ENCODE measurements around the gene RAD21L1.

RAD21L1 gene

DNA sequence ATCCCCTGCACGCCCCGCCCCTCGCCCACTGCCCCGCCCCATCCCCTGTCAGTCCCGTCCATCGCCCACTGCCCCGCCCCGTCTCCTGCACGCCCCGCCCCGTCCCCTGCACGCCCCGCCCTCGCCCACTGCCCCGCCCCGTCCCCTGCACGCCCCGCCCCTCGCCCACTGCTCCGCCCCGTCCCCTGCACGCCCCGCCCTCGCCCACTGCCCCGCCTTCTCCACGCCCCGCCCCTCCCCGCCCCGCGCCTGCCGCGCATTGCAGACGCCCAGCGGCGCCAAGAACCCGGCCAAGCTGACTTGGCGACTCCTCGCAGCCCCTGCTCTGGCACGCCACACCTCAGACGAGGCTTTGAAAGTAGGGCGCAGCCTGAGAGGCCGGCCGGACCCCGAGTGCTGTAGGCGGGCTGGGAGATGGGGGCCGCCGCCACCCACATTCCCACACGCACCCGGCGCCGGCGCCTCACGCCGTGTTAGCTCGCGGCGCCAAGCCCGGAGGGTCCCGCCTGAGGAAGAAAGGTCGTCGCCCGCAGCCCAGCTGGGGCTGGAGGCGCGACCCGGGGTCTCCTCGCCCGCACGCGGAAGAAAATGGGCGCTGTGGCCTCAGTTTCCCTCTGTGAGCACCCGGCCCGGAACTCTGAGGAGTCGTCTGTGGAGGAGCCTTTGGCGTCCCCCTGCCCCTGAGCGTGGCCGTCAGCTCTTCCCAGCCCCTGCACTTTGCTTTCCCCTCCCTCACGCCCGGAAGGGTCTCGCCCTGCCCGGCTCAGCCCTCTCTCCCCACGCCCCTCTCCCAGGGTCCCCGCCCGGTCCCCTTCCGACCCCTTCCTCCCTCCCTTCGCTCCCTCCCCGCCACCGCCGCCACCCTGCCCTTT is at the start of gene RAD21L1:
RAD21L1 (plus strand) TSS at position 262 of the 872 bp plus-strand sequence. CDS start 2,410 bp downstream, outside the sequence.
- no peak for DNase-seq

GRCh38 chr20:1177680-1178079 is 48.2 kb upstream of the RAD21L1 start:
- DNase-seq, result peak; percentile 3

DNA sequence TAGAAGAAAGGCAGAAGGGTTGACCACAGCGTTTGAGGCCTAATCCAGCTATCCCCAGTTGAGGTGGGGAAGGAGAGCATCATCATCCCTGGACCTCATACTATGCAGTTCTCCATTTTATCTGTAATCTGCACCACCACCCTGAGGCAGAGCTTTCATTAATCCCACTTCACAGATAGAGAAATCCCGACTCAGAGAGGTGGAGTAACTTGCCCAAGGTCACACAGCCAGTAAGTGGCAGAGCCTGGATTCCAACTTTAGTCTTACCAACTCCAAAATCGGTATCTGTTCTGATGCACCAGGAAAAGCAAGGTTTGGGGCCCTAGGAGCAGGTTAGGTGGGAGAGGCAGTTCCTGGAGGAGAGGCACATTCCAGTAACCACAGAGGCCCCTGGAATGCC is 47.7 kb upstream of the RAD21L1 start:
- no peak for DNase-seq

GRCh38 chr20:1178623-1179022 is 47.2 kb upstream of the RAD21L1 start:
- DNase-seq, result no peak

- DNase-seq, result no peak
Measured at GRCh38 chr20:1180949-1181348, 44.9 kb upstream of the RAD21L1 start.

GRCh38 chr20:1182106-1182505 is 43.7 kb upstream of the RAD21L1 start:
- no peak for DNase-seq

GRCh38 chr20:1183153-1183552 is 42.7 kb upstream of the RAD21L1 start:
- no peak for DNase-seq

- no peak for DNase-seq
Measured at GRCh38 chr20:1184260-1184637, 41.6 kb upstream of the RAD21L1 start.

DNA sequence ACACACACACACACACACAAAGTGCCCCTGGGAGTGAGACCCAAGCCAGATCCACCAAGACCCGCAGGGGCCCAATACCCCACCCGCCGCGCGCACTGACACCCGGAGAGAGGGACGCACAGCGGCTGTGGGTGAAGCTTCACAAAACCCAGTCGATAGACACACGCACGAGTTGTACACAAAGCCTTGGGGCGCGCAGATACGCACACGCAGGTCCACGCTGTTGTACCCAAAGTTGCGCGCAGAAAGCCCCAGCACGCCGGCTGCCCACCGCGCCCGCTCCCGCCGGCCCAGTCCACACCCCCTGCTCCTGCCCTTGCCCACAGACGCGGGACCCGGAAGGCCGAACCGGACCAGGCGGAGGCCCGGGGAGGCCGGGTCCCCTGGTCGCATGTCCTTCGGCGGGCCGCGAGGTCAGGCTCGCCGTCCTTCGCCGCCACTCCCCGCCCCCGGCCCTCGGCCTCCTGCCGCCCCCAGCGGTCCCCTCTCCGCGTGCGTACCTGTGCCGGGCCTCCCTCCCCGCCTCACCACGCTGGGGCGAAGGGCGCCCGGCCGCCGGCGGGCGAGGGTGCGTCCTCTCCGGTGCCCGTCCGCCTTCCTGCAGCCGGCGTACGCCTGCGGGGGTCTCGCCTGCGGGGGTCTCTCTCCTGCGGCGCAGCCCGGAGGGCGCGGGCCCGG is 41.1 kb upstream of the RAD21L1 start, which contains the start of gene TMEM74B:
TMEM74B (minus strand) TSS at position 344 of the 678 bp plus-strand sequence. CDS start 1,180 bp downstream, outside the sequence.
- no peak for DNase-seq

- DNase-seq, result no peak
Measured at GRCh38 chr20:1185316-1185741, 40.5 kb upstream of the RAD21L1 start.

DNA sequence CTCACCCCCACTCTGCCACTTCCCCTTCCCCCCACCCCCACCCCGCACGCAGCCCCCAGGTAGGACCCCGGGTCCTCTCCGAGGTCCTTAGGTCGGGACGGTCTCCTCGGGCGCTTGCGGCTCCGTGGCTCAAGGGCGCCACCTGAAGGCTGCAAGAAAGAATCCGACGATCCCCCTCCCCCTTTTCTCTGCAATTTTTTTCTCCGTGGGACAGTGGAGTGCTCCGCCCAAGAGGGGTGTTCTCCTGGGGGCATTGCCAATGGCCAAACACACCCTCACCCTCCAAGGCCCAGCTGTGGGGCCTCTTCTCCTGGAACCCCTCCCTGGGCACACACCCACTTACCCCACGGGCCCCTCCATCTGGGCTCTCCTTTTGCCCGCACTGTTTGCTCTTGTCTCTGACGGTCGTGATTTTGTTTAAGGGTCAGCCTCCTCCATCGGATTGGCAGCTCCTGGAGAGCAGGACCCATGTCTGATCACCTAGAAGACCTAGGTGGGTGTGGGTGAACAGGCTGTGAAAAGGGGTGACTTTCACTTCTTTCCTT is 40.0 kb upstream of the RAD21L1 start:
- peak; percentile 5 for DNase-seq

DNA sequence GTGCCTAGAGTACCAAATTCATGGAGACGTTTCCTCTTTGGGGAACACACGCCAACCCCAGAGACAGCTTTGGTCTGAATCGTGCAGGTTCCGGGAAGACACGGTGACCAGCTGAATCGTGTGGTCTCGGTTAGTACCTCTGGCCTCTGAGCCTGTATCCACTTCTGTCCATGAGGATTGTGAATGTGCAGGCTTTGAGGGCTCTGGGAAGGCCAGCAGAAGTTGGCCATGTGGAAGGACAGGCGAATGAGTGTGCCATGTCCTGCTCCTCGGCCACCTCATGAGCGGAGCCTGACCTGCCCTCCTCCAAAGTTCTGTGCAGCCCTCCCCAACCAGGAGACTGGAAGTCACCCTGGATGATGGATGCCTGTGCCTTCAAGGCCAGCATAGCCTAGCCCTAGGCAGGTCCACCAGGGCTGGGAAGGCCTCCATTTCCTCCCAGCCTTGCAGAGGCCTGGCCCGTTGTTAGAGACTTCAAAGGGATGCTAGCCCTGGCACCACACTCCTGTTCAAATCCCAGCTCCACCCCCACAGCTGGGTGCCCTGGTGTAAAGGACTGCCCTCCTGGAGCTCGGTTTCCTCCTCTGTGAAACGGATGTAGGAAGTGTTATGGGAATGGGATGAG is 39.4 kb upstream of the RAD21L1 start:
- no peak for DNase-seq

- DNase-seq, result no peak
Measured at GRCh38 chr20:1187605-1188171, 38.2 kb upstream of the RAD21L1 start.

DNA sequence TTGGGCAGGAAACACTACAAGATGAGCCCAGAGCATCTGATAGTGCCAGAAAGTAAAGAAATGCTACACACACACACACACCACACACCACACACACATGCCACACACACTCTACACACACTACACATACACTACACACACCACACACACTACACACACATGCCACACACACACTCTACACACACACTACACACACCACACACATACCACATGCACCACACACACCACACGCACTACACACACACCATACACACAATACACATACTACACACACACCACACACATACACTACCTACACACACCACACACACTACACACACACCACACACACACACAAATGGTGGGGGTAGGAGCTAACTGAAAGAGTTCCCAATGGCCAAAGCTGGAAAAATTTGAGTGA is 37.5 kb upstream of the RAD21L1 start:
- no peak for DNase-seq

- DNase-seq, result no peak
Measured at GRCh38 chr20:1189827-1190226, 36.0 kb upstream of the RAD21L1 start.

GRCh38 chr20:1190847-1191246 is 35.0 kb upstream of the RAD21L1 start:
- DNase-seq, result no peak

- DNase-seq, result no peak
Measured at GRCh38 chr20:1191299-1191698, 34.5 kb upstream of the RAD21L1 start.

DNA sequence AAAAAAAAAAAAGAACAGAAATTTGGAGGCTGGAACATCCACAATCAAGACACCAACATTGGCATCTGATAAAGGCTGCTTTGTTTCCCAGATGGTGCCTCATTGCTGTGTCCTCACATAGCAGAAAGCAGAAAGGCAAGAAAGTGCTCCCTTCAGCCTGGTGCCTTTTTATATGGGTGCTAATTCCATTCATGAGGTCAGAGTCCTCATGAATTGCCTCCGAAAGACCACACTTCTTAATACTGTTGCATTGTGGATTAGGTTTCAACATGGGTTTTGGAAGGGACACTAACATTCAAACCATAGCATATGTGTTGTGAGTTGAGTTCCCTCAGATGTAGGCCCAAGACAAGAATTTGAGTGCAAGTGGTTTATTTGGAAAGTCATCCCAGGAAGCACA is 30.6 kb upstream of the RAD21L1 start:
- DNase-seq, result no peak

GRCh38 chr20:1196634-1197033 is 29.2 kb upstream of the RAD21L1 start:
- no peak for DNase-seq

DNA sequence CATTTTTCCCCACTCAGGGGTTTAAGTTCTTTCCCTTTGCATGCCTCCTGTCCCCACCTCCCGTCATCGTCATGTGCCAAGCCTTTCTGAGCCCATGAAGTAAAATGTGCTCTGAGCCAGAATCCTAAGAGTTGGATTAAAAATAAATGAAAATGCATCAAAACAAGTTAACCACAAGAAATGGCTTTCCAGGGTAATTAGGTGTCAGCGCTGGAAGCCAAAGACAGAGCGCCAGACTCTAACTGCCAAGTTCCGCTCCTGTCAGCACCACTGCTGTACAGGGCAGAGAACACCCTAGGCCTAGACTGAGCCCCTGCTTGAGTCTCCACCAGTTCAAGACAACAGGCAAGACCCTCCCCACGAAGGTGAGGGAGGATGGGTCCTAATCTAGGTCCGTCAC is 28.0 kb upstream of the RAD21L1 start:
- DNase-seq, result no peak

DNA sequence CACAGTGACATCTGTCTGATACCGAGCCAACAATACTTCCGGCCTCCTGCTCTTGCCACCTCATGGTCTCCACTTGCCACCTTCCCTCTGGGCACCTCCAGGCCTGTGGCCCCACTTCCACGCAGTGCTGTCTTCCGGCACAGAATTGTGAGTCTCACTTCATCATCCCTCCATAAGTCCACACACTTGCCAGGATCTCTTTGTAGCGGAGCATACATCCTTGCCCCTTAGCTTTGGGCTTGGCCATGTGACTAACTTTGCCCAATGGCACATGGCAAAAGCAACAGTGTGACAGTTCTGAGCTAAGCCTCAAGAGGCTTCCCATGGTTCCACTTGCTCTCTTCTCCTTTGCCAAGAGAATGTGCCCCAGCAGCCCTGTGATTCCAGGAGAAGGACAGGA is 27.1 kb upstream of the RAD21L1 start:
- DNase-seq, result no peak

GRCh38 chr20:1199212-1199873 is 26.5 kb upstream of the RAD21L1 start:
- no peak for DNase-seq

Data from NCI-H226 (cell line).